SK-N-SH treated with all-trans-retinoic acid at 6 μM for 48 hours (cell line): ENCODE data around the gene TBC1D9.

Source experiments
- ATAC-seq: fragments of 200-7000 bp; cut with Tn5 transposase; 3 replicates; pipeline ENCODE4 v1.9.1; 2020; ENCODE audit warnings: mild to moderate bottlenecking, moderate library complexity
- ARNTL ChIP-seq: fragments of 450-650 bp; formaldehyde crosslinking; IDR thresholded peaks from 2 replicates; pipeline ENCODE4 v1.5.0; 2020; ENCODE audit warnings: low read depth, mild to moderate bottlenecking, moderate library complexity, borderline replicate concordance
- BACH2 ChIP-seq: fragments of 250-450 bp; sonication (Bioruptor Pico); IDR thresholded peaks from 2 replicates; pipeline ENCODE4 v1.9.0; 2021; ENCODE audit warnings: mild to moderate bottlenecking, borderline replicate concordance
- CSDC2 ChIP-seq: fragments of 250-450 bp; sonication (Bioruptor Pico); IDR thresholded peaks from 2 replicates; pipeline ENCODE4 v1.5.0; 2020; ENCODE audit warnings: mild to moderate bottlenecking, moderate library complexity
- ESRRG ChIP-seq: fragments of 250-450 bp; sonication (Bioruptor Pico); IDR thresholded peaks from 2 replicates; pipeline ENCODE4 v1.6.1; 2021; ENCODE audit warnings: mild to moderate bottlenecking
- GLIS3 ChIP-seq: fragments of 250-450 bp; sonication (Bioruptor Pico); IDR thresholded peaks from 2 replicates; pipeline ENCODE4 v1.5.0; 2020; ENCODE audit warnings: mild to moderate bottlenecking, moderate library complexity
- ISL1 ChIP-seq: fragments of 250-450 bp; sonication (Bioruptor Pico); IDR thresholded peaks from 2 replicates; pipeline ENCODE4 v2.1.2; 2022; ENCODE audit warnings: mild to moderate bottlenecking, moderate library complexity
- PPARA ChIP-seq: fragments of 250-450 bp; sonication (Bioruptor Pico); IDR thresholded peaks from 2 replicates; pipeline ENCODE4 v1.5.0; 2020; ENCODE audit warnings: mild to moderate bottlenecking, borderline replicate concordance
- SNAI2 ChIP-seq: fragments of 250-450 bp; sonication (Bioruptor Pico); IDR thresholded peaks from 2 replicates; pipeline ENCODE4 v1.5.0; 2020; ENCODE audit warnings: mild to moderate bottlenecking, moderate library complexity
- ZC3H10 ChIP-seq: fragments of 250-450 bp; sonication (Bioruptor Pico); IDR thresholded peaks from 2 replicates; pipeline ENCODE4 v1.5.1; 2021; ENCODE audit warnings: mild to moderate bottlenecking, moderate library complexity
- ZFP3 ChIP-seq: fragments of 250-450 bp; sonication (Bioruptor Pico); IDR thresholded peaks from 2 replicates; pipeline ENCODE4 v1.5.0; 2020; ENCODE audit warnings: mild to moderate bottlenecking, moderate library complexity
- ZFP30 ChIP-seq: fragments of 450-650 bp; formaldehyde crosslinking; IDR thresholded peaks from 2 replicates; pipeline ENCODE4 v1.5.0; 2022; ENCODE audit warnings: mild to moderate bottlenecking, moderate library complexity
- ZNF565 ChIP-seq: fragments of 450-650 bp; formaldehyde crosslinking; conservative IDR thresholded peaks from 2 replicates; pipeline ENCODE4 v1.5.0; 2020; ENCODE audit warnings: low read depth, mild to moderate bottlenecking, moderate library complexity
- ZNF70 ChIP-seq: fragments of 450-650 bp; formaldehyde crosslinking; IDR thresholded peaks from 2 replicates; pipeline ENCODE4 v1.5.0; 2020; ENCODE audit warnings: mild to moderate bottlenecking, moderate library complexity
- TF ChIP-seq, protein P1 (sequence below): fragments of 250-450 bp; sonication (Bioruptor Pico); IDR thresholded peaks from 2 replicates; pipeline ENCODE4 v1.5.1; 2020; ENCODE audit warnings: low read depth, mild to moderate bottlenecking, moderate library complexity
- TF ChIP-seq, protein P2 (sequence below): fragments of 250-450 bp; sonication (Bioruptor Pico); IDR thresholded peaks from 2 replicates; pipeline ENCODE4 v1.5.0; 2020; ENCODE audit warnings: mild to moderate bottlenecking, moderate library complexity
- TF ChIP-seq, protein P3 (sequence below): fragments of 250-450 bp; sonication (Bioruptor Pico); IDR thresholded peaks from 2 replicates; pipeline ENCODE4 v1.5.1; 2021; ENCODE audit warnings: mild to moderate bottlenecking, moderate library complexity
- TF ChIP-seq, protein P4 (sequence below): fragments of 250-450 bp; sonication (Bioruptor Pico); IDR thresholded peaks from 2 replicates; pipeline ENCODE4 v1.8.0; 2020; ENCODE audit warnings: mild to moderate bottlenecking, moderate library complexity, borderline replicate concordance
- TF ChIP-seq, protein P5 (sequence below): fragments of 250-450 bp; sonication (Bioruptor Pico); IDR thresholded peaks from 2 replicates; pipeline ENCODE4 v1.8.0; 2021; ENCODE audit warnings: low read depth, mild to moderate bottlenecking, moderate library complexity, borderline replicate concordance

Gene TBC1D9

DNA sequence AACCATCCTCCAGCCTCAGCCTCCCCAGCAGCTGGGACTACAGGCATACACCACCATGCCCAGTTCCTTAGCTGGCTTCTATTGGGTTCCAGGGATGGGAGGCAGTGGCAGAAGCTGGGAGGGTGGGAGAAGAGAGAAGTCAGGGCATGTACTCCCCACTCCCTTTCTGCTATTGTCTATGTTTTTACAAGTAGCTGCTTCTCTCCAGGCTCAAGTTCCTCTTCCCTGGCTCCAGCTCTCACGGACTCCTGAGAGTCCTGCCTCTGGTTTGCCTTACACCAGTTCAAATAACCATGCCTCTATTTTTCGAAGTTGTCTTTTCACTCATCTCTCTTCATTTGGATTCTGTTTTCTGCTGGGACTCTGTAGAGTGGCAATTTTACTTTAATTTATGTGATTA is 2.9 kb downstream of the TBC1D9 start:
- TF ChIP-seq, protein P1, sequence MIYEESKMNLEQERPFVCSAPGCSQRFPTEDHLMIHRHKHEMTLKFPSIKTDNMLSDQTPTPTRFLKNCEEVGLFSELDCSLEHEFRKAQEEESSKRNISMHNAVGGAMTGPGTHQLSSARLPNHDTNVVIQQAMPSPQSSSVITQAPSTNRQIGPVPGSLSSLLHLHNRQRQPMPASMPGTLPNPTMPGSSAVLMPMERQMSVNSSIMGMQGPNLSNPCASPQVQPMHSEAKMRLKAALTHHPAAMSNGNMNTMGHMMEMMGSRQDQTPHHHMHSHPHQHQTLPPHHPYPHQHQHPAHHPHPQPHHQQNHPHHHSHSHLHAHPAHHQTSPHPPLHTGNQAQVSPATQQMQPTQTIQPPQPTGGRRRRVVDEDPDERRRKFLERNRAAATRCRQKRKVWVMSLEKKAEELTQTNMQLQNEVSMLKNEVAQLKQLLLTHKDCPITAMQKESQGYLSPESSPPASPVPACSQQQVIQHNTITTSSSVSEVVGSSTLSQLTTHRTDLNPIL (CRISPR knock-in tag): no peak
- TF ChIP-seq, protein P2, sequence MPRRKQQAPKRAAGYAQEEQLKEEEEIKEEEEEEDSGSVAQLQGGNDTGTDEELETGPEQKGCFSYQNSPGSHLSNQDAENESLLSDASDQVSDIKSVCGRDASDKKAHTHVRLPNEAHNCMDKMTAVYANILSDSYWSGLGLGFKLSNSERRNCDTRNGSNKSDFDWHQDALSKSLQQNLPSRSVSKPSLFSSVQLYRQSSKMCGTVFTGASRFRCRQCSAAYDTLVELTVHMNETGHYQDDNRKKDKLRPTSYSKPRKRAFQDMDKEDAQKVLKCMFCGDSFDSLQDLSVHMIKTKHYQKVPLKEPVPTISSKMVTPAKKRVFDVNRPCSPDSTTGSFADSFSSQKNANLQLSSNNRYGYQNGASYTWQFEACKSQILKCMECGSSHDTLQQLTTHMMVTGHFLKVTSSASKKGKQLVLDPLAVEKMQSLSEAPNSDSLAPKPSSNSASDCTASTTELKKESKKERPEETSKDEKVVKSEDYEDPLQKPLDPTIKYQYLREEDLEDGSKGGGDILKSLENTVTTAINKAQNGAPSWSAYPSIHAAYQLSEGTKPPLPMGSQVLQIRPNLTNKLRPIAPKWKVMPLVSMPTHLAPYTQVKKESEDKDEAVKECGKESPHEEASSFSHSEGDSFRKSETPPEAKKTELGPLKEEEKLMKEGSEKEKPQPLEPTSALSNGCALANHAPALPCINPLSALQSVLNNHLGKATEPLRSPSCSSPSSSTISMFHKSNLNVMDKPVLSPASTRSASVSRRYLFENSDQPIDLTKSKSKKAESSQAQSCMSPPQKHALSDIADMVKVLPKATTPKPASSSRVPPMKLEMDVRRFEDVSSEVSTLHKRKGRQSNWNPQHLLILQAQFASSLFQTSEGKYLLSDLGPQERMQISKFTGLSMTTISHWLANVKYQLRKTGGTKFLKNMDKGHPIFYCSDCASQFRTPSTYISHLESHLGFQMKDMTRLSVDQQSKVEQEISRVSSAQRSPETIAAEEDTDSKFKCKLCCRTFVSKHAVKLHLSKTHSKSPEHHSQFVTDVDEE (CRISPR knock-in tag): no peak
- ATAC-seq: no peak

DNA sequence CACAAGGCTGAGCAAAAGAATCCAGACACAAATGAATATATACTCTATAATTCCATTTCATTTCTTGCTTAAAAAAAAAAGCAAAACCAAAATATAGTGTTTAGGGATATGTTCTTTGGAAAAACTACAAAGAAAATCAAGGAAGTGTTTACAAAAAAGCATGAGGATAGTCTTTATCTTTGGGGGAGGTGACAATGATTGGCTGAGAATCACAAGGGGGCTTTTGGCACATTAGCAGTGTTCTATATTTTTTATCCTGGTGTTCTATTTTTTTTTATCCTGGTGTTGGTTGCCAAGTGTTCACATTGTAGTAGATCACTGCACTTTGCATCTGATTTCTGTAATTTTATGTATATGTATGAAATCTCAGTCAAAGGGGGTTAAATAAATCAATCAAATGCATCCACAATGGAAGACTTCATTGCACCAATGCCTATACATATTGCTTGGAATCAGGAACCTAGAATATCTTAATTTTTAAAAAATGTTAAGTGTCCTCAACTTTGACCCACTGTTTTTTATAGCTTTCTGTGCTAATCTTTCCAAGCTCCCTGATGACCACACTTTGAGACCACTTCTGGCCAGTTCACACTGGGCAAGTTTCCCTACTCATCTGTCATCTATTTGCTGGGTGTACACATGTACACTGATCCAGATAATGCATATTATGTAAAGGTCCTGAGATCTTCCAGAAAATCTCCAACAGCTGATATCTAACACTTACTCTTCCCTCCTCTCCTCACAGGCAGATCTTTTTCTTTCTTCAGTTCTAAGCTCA is 3.7 kb downstream of the TBC1D9 start:
- no peak for TF ChIP-seq ISL1
- TF ChIP-seq, protein P3, sequence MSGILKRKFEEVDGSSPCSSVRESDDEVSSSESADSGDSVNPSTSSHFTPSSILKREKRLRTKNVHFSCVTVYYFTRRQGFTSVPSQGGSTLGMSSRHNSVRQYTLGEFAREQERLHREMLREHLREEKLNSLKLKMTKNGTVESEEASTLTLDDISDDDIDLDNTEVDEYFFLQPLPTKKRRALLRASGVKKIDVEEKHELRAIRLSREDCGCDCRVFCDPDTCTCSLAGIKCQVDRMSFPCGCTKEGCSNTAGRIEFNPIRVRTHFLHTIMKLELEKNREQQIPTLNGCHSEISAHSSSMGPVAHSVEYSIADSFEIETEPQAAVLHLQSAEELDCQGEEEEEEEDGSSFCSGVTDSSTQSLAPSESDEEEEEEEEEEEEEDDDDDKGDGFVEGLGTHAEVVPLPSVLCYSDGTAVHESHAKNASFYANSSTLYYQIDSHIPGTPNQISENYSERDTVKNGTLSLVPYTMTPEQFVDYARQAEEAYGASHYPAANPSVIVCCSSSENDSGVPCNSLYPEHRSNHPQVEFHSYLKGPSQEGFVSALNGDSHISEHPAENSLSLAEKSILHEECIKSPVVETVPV: no peak
- TF ChIP-seq, protein P1 (CRISPR knock-in tag): no peak
- no peak for TF ChIP-seq GLIS3 (CRISPR knock-in tag)
- no peak for TF ChIP-seq ZC3H10
- TF ChIP-seq ZFP3: no peak
- TF ChIP-seq CSDC2 (CRISPR knock-in tag): no peak
- ATAC-seq: no peak

DNA sequence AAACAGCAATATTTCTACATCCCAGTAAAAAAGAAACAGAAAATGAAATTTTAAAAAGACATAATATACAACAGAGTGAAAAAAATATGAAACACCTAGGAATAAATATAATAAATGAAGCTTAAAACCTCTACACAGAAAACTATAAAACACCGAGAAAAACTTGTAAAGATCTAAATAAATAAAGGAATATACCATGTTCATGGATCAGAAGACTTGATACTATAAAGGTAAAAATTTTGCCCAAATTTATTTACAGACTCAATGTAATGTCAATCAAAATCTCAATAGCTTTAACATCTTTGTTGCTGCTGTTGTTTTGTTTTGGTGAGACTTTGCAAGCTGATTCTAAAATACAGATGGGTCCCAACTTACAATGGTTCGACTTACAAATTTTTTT is 5.7 kb downstream of the TBC1D9 start:
- TF ChIP-seq ZNF70 (CRISPR knock-in tag) (no peak), ARNTL (CRISPR knock-in tag) (no peak), PPARA (CRISPR knock-in tag) (no peak), ESRRG (CRISPR knock-in tag) (no peak), BACH2 (CRISPR knock-in tag) (no peak), ZC3H10 (no peak), ZNF565 (no peak), ZFP30 (no peak), SNAI2 (CRISPR knock-in tag) (no peak), GLIS3 (CRISPR knock-in tag) (no peak)
- TF ChIP-seq, protein P3: no peak
- TF ChIP-seq, protein P4, sequence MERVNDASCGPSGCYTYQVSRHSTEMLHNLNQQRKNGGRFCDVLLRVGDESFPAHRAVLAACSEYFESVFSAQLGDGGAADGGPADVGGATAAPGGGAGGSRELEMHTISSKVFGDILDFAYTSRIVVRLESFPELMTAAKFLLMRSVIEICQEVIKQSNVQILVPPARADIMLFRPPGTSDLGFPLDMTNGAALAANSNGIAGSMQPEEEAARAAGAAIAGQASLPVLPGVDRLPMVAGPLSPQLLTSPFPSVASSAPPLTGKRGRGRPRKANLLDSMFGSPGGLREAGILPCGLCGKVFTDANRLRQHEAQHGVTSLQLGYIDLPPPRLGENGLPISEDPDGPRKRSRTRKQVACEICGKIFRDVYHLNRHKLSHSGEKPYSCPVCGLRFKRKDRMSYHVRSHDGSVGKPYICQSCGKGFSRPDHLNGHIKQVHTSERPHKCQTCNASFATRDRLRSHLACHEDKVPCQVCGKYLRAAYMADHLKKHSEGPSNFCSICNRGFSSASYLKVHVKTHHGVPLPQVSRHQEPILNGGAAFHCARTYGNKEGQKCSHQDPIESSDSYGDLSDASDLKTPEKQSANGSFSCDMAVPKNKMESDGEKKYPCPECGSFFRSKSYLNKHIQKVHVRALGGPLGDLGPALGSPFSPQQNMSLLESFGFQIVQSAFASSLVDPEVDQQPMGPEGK (CRISPR knock-in tag): no peak
- TF ChIP-seq, protein P2 (CRISPR knock-in tag): no peak
- TF ChIP-seq, protein P5, sequence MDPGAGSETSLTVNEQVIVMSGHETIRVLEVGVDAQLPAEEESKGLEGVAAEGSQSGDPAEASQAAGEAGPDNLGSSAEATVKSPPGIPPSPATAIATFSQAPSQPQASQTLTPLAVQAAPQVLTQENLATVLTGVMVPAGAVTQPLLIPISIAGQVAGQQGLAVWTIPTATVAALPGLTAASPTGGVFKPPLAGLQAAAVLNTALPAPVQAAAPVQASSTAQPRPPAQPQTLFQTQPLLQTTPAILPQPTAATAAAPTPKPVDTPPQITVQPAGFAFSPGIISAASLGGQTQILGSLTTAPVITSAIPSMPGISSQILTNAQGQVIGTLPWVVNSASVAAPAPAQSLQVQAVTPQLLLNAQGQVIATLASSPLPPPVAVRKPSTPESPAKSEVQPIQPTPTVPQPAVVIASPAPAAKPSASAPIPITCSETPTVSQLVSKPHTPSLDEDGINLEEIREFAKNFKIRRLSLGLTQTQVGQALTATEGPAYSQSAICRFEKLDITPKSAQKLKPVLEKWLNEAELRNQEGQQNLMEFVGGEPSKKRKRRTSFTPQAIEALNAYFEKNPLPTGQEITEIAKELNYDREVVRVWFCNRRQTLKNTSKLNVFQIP (CRISPR knock-in tag): no peak
- ATAC-seq: no peak
